HepG2 (cell line): ENCODE measurements around the gene AUP1. TPM values are rescaled to one million over a fixed set of nuclear protein-coding genes. Genes with fewer than 3 reads are reported as not detected.
A peak's percentile ranks its signal among the peaks of the same experiment; 100 is the strongest.

Experiments
- FOSL2 ChIP-seq: sonication (generic); formaldehyde crosslinking; IDR thresholded peaks from 2 replicates; pipeline ENCODE4 v1.4.0; 2020; ENCODE audit warnings: missing genetic modification reagents
- KDM5B ChIP-seq: sonication (generic); formaldehyde crosslinking; IDR thresholded peaks from 2 replicates; pipeline ENCODE4 v1.4.0; 2020; ENCODE audit warnings: missing genetic modification reagents, mild to moderate bottlenecking, borderline replicate concordance
- MEF2D ChIP-seq: sonication (generic); formaldehyde crosslinking; IDR thresholded peaks from 2 replicates; pipeline ENCODE4 v1.5.1; 2020; ENCODE audit warnings: mild to moderate bottlenecking, missing genetic modification reagents
- NBN ChIP-seq: fragments of 450-650 bp; conservative IDR thresholded peaks from 2 replicates; pipeline ENCODE4 v1.6.1; 2017
- PRDM4 ChIP-seq: sonication (generic); formaldehyde crosslinking; IDR thresholded peaks from 2 replicates; pipeline ENCODE4 v1.9.0; 2021; ENCODE audit warnings: missing genetic modification reagents, borderline replicate concordance
- PTBP1 ChIP-seq: fragments of 200-400 bp; formaldehyde crosslinking; IDR thresholded peaks from 2 replicates; pipeline ENCODE4 v1.6.1; 2018; ENCODE audit warnings: low read length, low read depth; ENCODE audit not compliant: poor library complexity, severe bottlenecking
- RAD51 ChIP-seq: fragments of 450-650 bp; IDR thresholded peaks from 2 replicates; pipeline ENCODE4 v1.6.1; 2016; ENCODE audit warnings: borderline replicate concordance
- RFX1 ChIP-seq: fragments of 450-650 bp; IDR thresholded peaks from 2 replicates; pipeline ENCODE4 v1.6.1; 2017
- SMC3 ChIP-seq: IDR thresholded peaks from 2 replicates; pipeline ENCODE4 v1.6.1; 2011; ENCODE audit warnings: low read length, improper control_type of control experiment
- TFDP1 ChIP-seq: IDR thresholded peaks from 2 replicates; pipeline ENCODE4 v1.6.1; 2016; ENCODE audit warnings: missing compliant biosample characterization, missing genetic modification reagents, borderline replicate concordance
- YY1 ChIP-seq: IDR thresholded peaks from 2 replicates; pipeline ENCODE4 v1.6.1; 2011; ENCODE audit warnings: low read length, low read depth, moderate library complexity, mild to moderate bottlenecking; ENCODE audit not compliant: insufficient read depth, insufficient replicate concordance
- ZBTB21 ChIP-seq: sonication (generic); formaldehyde crosslinking; IDR thresholded peaks from 2 replicates; pipeline ENCODE4 v1.4.0; 2020; ENCODE audit warnings: missing genetic modification reagents
- ZNF326 ChIP-seq: sonication (generic); formaldehyde crosslinking; IDR thresholded peaks from 2 replicates; pipeline ENCODE4 v1.4.0; 2020; ENCODE audit warnings: missing genetic modification reagents, borderline replicate concordance
- ZNF547 ChIP-seq: sonication (generic); formaldehyde crosslinking; IDR thresholded peaks from 2 replicates; pipeline ENCODE4 v1.5.1; 2020; ENCODE audit warnings: mild to moderate bottlenecking, missing genetic modification reagents
- ZNF614 ChIP-seq: IDR thresholded peaks from 2 replicates; pipeline ENCODE4 v1.6.1; 2018; ENCODE audit warnings: missing biosample characterization, missing genetic modification reagents, inconsistent platforms, borderline replicate concordance
- ZNF652 ChIP-seq: IDR thresholded peaks from 2 replicates; pipeline ENCODE4 v1.6.1; 2016; ENCODE audit warnings: low read depth, borderline replicate concordance
- polyA plus RNA-seq, 8 experiments: library from polyadenylated mRNA; depleted of rRNA in 3 of 8; stranded (reverse) in 7 of 8; unstranded in 1 of 8; fragments of >200 nt; fragmentation: Illumina TruSeq in 4 of 8; extraction: Trizol in 4 of 8; gene quantifications; 2 replicates each; pipeline versions ENCODE4 v1.2.1 to v1.2.3, GENCODE V29; 2011 to 2016; ENCODE audit warnings: low read depth in 4 of 8, missing spikeins in 1 of 8, mixed read lengths in 1 of 8; ENCODE audit not compliant: insufficient read depth in 1 of 8
- total RNA-seq, 5 experiments: library from RNA; depleted of rRNA; stranded (reverse); fragments of >200 nt; fragmentation: Illumina TruSeq; extraction: Trizol; gene quantifications; 2 replicates each; pipeline ENCODE4 v1.2.3, GENCODE V29; 2016; ENCODE audit warnings: low read depth in 1 of 5
- TF ChIP-seq, protein P1 (sequence below): sonication (generic); formaldehyde crosslinking; IDR thresholded peaks from 2 replicates; pipeline ENCODE4 v1.4.0; 2020; ENCODE audit warnings: missing genetic modification reagents, borderline replicate concordance
- TF ChIP-seq, protein P2 (sequence below): sonication (generic); formaldehyde crosslinking; IDR thresholded peaks from 2 replicates; pipeline ENCODE4 v1.4.0; 2020; ENCODE audit warnings: mild to moderate bottlenecking, low read depth, missing genetic modification reagents
- TF ChIP-seq, protein P3 (sequence below): sonication (generic); formaldehyde crosslinking; conservative IDR thresholded peaks from 2 replicates; pipeline ENCODE4 v1.4.0; 2020; ENCODE audit warnings: missing genetic modification reagents
- TF ChIP-seq, protein P4 (sequence below): sonication (generic); formaldehyde crosslinking; IDR thresholded peaks from 2 replicates; pipeline ENCODE4 v1.5.0; 2020; ENCODE audit warnings: mild to moderate bottlenecking, low read depth, missing genetic modification reagents, borderline replicate concordance

The AUP1 gene
- total and polyA plus RNA-seq, 2 of the 13 experiments (the other 11 are each of a cell fraction or from before 2014, with no cell fraction given), result 174 to 267 TPM

DNA sequence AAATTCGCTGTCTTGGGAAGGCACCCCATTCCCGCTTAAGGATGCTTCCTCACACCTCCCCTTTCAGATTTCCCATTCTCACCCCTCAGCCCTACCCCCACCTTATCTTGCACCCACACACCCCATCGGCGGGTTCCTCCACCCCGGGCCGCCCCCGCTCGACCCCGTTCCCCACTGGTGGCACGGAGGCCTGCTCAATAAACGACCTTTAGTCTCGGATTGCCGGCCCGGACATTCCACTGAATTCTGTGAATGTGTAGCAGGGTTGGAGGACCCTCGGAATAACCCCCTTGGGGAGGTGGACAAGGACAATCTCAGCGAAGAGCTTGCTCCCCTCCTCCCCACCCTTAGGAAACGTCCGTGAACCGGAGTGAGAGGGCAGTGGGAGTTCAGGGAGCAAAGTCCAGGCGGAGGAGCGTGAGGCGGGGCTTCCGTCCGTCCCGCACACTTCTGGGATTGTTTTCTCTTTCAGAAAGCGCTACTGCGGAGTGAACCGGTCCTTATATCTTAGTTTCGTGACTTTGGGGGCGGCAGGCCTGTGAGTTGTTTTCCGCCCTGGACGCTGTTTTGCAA lies 27.3 kb downstream of the AUP1 start (continued):
- TF ChIP-seq PRDM4 (CRISPR knock-in tag) (0 out of 2 replicates have a peak, but pooled peaks have one; percentile 57), ZBTB21 (CRISPR knock-in tag) (no peak), KDM5B (CRISPR knock-in tag) (no peak), RAD51 (no peak), TFDP1 (CRISPR knock-in tag) (peak; percentile 42; the same call in 1 of the 2 replicates), YY1 (no peak), FOSL2 (CRISPR knock-in tag) (peak; percentile 64), ZNF614 (CRISPR knock-in tag) (peak; percentile 48; the same call in 1 of the 2 replicates), ZNF547 (CRISPR knock-in tag) (no peak; the same call in 1 of the 2 replicates), SMC3 (no peak), PTBP1 (no peak), NBN (no peak), ZNF652 (CRISPR knock-in tag) (0 out of 2 replicates have a peak, but pooled peaks have one; percentile 13), ZNF326 (CRISPR knock-in tag) (no peak), MEF2D (peak; percentile 79), RFX1 (no peak)
- TF ChIP-seq, protein P1, sequence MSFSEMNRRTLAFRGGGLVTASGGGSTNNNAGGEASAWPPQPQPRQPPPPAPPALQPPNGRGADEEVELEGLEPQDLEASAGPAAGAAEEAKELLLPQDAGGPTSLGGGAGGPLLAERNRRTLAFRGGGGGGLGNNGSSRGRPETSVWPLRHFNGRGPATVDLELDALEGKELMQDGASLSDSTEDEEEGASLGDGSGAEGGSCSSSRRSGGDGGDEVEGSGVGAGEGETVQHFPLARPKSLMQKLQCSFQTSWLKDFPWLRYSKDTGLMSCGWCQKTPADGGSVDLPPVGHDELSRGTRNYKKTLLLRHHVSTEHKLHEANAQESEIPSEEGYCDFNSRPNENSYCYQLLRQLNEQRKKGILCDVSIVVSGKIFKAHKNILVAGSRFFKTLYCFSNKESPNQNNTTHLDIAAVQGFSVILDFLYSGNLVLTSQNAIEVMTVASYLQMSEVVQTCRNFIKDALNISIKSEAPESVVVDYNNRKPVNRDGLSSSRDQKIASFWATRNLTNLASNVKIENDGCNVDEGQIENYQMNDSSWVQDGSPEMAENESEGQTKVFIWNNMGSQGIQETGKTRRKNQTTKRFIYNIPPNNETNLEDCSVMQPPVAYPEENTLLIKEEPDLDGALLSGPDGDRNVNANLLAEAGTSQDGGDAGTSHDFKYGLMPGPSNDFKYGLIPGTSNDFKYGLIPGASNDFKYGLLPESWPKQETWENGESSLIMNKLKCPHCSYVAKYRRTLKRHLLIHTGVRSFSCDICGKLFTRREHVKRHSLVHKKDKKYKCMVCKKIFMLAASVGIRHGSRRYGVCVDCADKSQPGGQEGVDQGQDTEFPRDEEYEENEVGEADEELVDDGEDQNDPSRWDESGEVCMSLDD (CRISPR knock-in tag), result peak; percentile 66; the same call in 1 of the 2 replicates
- TF ChIP-seq, protein P2, sequence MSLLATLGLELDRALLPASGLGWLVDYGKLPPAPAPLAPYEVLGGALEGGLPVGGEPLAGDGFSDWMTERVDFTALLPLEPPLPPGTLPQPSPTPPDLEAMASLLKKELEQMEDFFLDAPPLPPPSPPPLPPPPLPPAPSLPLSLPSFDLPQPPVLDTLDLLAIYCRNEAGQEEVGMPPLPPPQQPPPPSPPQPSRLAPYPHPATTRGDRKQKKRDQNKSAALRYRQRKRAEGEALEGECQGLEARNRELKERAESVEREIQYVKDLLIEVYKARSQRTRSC (CRISPR knock-in tag), result no peak; the same call in 1 of the 2 replicates
- TF ChIP-seq, protein P3, sequence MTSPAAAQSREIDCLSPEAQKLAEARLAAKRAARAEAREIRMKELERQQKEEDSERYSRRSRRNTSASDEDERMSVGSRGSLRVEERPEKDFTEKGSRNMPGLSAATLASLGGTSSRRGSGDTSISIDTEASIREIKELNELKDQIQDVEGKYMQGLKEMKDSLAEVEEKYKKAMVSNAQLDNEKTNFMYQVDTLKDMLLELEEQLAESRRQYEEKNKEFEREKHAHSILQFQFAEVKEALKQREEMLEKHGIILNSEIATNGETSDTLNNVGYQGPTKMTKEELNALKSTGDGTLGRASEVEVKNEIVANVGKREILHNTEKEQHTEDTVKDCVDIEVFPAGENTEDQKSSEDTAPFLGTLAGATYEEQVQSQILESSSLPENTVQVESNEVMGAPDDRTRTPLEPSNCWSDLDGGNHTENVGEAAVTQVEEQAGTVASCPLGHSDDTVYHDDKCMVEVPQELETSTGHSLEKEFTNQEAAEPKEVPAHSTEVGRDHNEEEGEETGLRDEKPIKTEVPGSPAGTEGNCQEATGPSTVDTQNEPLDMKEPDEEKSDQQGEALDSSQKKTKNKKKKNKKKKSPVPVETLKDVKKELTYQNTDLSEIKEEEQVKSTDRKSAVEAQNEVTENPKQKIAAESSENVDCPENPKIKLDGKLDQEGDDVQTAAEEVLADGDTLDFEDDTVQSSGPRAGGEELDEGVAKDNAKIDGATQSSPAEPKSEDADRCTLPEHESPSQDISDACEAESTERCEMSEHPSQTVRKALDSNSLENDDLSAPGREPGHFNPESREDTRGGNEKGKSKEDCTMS (CRISPR knock-in tag), result no peak
- TF ChIP-seq, protein P4, sequence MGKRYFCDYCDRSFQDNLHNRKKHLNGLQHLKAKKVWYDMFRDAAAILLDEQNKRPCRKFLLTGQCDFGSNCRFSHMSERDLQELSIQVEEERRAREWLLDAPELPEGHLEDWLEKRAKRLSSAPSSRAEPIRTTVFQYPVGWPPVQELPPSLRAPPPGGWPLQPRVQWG (CRISPR knock-in tag), result no peak
